Loucy (cell line): ENCODE results near the gene RBM39.

Experiments used
- CTCF ChIP-seq: fragments of 200-600 bp; sonication (generic); conservative IDR thresholded peaks from 2 replicates; pipeline ENCODE4 v1.5.1; 2014; ENCODE audit warnings: mild to moderate bottlenecking, antibody characterized with exemption, low read length
- EZH2phosphoT487 ChIP-seq: fragments of 200-600 bp; IDR thresholded peaks from 2 replicates; pipeline ENCODE4 v1.6.1; 2018; ENCODE audit warnings: antibody characterized with exemption, mild to moderate bottlenecking, moderate library complexity, borderline replicate concordance

GRCh38 chr20:35690265-35690664 is 51.8 kb downstream of the RBM39 start:
- no peak for TF ChIP-seq CTCF
- no peak for TF ChIP-seq EZH2phosphoT487
